GM21576 (cell line): Measurements from ENCODE around the gene THADA.

Source experiments
- ATAC-seq: cut with Tn5 transposase; IDR thresholded peaks from one replicate; pipeline ENCODE4 v1.9.1; 2021; ENCODE audit warnings: mild to moderate bottlenecking, moderate library complexity; ENCODE audit not compliant: unreplicated experiment

The THADA gene

GRCh38 chr2:43217228-43218154 lies 378.3 kb downstream of the THADA start:
- ATAC-seq, result no peak

GRCh38 chr2:43216629-43217028 lies 379.2 kb downstream of the THADA start:
- no peak for ATAC-seq

GRCh38 chr2:43215673-43216255 lies 380.1 kb downstream of the THADA start:
- ATAC-seq, result no peak

- ATAC-seq, result no peak
Observed at GRCh38 chr2:43214253-43214652, 381.6 kb downstream of the THADA start.

GRCh38 chr2:43212931-43213330 lies 382.9 kb downstream of the THADA start:
- no peak for ATAC-seq

GRCh38 chr2:43212216-43212835 lies 383.5 kb downstream of the THADA start:
- no peak for ATAC-seq

GRCh38 chr2:43210467-43211303 lies 385.2 kb downstream of the THADA start:
- ATAC-seq, result no peak

- no peak for ATAC-seq
Observed at GRCh38 chr2:43210125-43210466, 385.7 kb downstream of the THADA start.

GRCh38 chr2:43209204-43209717 lies 386.6 kb downstream of the THADA start:
- ATAC-seq, result no peak

- no peak for ATAC-seq
Observed at GRCh38 chr2:43207553-43208300, 388.1 kb downstream of the THADA start.

- ATAC-seq, result no peak
Observed at GRCh38 chr2:43206602-43207001, 389.2 kb downstream of the THADA start.

- ATAC-seq, result no peak
Observed at GRCh38 chr2:43203373-43203772, 392.5 kb downstream of the THADA start.

GRCh38 chr2:43202289-43202688 lies 393.5 kb downstream of the THADA start:
- ATAC-seq, result no peak

GRCh38 chr2:43201497-43201896 lies 394.3 kb downstream of the THADA start:
- no peak for ATAC-seq

GRCh38 chr2:43201016-43201415 lies 394.8 kb downstream of the THADA start:
- no peak for ATAC-seq

GRCh38 chr2:43199492-43200488 lies 396.0 kb downstream of the THADA start:
- no peak for ATAC-seq

GRCh38 chr2:43198263-43198662 lies 397.6 kb downstream of the THADA start:
- ATAC-seq, result no peak

- no peak for ATAC-seq
Observed at GRCh38 chr2:43197588-43197896, 398.3 kb downstream of the THADA start.
